HepG2 (cell line): ENCODE results near the gene EGFR. TPM values are rescaled to one million over a fixed set of nuclear protein-coding genes. Genes with fewer than 3 reads are reported as not detected.
A peak's percentile ranks its signal among the peaks of the same experiment; 100 is the strongest.

Source experiments
- ARHGAP35 ChIP-seq: sonication (generic); formaldehyde crosslinking; IDR thresholded peaks from 2 replicates; pipeline ENCODE4 v1.9.0; 2022; ENCODE audit warnings: mild to moderate bottlenecking, inconsistent platforms, moderate library complexity, missing genetic modification reagents, borderline replicate concordance
- ARNT2 ChIP-seq: sonication (generic); formaldehyde crosslinking; IDR thresholded peaks from 2 replicates; pipeline ENCODE4 v1.8.0; 2022; ENCODE audit warnings: mild to moderate bottlenecking, low read depth, missing genetic modification reagents, moderate library complexity
- GABPA ChIP-seq, 2 experiments: IDR thresholded peaks; 2 replicates each; pipeline ENCODE4 v1.6.1; 2011 to 2016; ENCODE audit warnings: low read depth in 2 of 2, low read length in 1 of 2, missing biosample characterization in 1 of 2, missing genetic modification characterization in 1 of 2
- ZFY ChIP-seq: sonication (generic); formaldehyde crosslinking; IDR thresholded peaks from 2 replicates; pipeline ENCODE4 v1.4.0; 2020; ENCODE audit warnings: missing genetic modification reagents
- ZNF30 ChIP-seq: sonication (generic); formaldehyde crosslinking; IDR thresholded peaks from 2 replicates; pipeline ENCODE4 v1.5.0; 2020; ENCODE audit warnings: mild to moderate bottlenecking, missing genetic modification reagents
- ZNF331 ChIP-seq: sonication (generic); formaldehyde crosslinking; IDR thresholded peaks from 2 replicates; pipeline ENCODE4 v1.4.0; 2020; ENCODE audit warnings: missing genetic modification reagents
- ZNF563 ChIP-seq: sonication (generic); formaldehyde crosslinking; IDR thresholded peaks from 2 replicates; pipeline ENCODE4 v1.8.0; 2022; ENCODE audit warnings: mild to moderate bottlenecking, moderate library complexity, missing genetic modification reagents
- ZNF768 ChIP-seq: sonication (generic); formaldehyde crosslinking; IDR thresholded peaks from 2 replicates; pipeline ENCODE4 v1.4.0; 2020; ENCODE audit warnings: missing genetic modification reagents
- polyA plus RNA-seq, 8 experiments: library from polyadenylated mRNA; depleted of rRNA in 3 of 8; stranded (reverse) in 7 of 8; unstranded in 1 of 8; fragments of >200 nt; fragmentation: Illumina TruSeq in 4 of 8; extraction: Trizol in 4 of 8; gene quantifications; 2 replicates each; pipeline versions ENCODE4 v1.2.1 to v1.2.3, GENCODE V29; 2011 to 2016; ENCODE audit warnings: low read depth in 4 of 8, missing spikeins in 1 of 8, mixed read lengths in 1 of 8; ENCODE audit not compliant: insufficient read depth in 1 of 8
- total RNA-seq, 5 experiments: library from RNA; depleted of rRNA; stranded (reverse); fragments of >200 nt; fragmentation: Illumina TruSeq; extraction: Trizol; gene quantifications; 2 replicates each; pipeline ENCODE4 v1.2.3, GENCODE V29; 2016; ENCODE audit warnings: low read depth in 1 of 5
- TF ChIP-seq, protein P1 (sequence below): sonication (generic); formaldehyde crosslinking; IDR thresholded peaks from 2 replicates; pipeline ENCODE4 v1.4.0; 2020; ENCODE audit warnings: missing genetic modification reagents
- TF ChIP-seq, protein P2 (sequence below), 2 experiments: sonication (generic) in 1 of 2; formaldehyde crosslinking in 1 of 2; IDR thresholded peaks; 2 replicates each; pipeline versions ENCODE4 v1.6.1 to v1.9.0; 2014 to 2022; ENCODE audit warnings: antibody characterized with exemption in 1 of 2, borderline replicate concordance in 1 of 2, inconsistent platforms in 1 of 2, low read depth in 1 of 2, missing genetic modification reagents in 1 of 2
- TF ChIP-seq, protein P3 (sequence below): sonication (generic); formaldehyde crosslinking; IDR thresholded peaks from 2 replicates; pipeline ENCODE4 v1.5.0; 2020; ENCODE audit warnings: mild to moderate bottlenecking, missing genetic modification reagents

The EGFR gene
- total and polyA plus RNA-seq, 2 of the 13 experiments (the other 11 are each of a cell fraction or from before 2014, with no cell fraction given), result 7.0 to 10.0 TPM

DNA sequence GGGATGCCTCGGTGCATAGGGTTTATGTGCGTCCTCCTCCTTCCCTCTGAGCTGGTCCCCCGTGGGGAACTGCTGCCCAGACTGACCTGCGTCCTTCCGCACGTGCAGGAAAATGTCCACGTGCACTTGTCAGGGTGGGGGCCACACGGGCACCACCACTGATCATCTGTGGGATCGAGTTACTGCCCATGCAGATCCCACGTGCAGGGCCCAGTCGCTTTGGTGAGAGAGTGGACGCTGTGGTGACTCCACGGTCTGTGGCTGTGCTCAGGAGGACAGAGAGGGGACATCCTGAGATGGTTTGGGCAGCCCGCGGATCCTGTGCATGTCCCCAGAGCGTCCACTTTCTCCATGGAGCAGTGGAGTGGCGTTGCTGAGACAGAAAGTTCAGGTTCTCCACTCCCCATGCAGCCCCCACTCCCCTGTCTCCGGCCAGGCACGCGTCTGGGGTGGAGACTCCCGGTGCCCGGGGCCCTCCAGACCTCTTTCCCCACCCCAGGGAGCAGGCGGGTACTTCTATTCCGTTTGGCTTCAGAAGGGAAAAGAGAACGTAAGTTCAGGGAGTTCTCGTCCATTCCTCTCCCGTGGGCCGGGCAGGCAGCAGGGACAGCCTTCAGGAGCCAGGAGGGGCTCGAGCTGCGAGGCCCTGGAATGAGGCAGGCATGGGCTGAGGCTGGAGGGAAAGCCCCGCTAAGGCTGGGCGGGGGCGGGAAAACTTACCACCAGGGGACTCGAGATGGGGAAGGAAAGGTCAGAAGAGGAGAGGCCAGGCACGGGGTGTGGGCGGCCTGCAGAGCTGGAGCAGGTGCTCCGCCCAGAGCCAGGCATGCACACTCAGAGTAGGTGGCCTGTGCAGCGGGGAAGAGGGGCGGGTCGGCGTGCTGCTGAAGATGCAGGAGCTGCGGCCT, 59.9 kb downstream of the EGFR start (continued):
- TF ChIP-seq ARHGAP35 (peak; percentile 35; the same call in 1 of the 2 replicates), ZNF30 (CRISPR knock-in tag) (peak; percentile 83; the same call in 1 of the 2 replicates), GABPA (IDR thresholded peaks at IDR 0.05; ENCODE audit: low read depth, low read length) (no peak), GABPA (CRISPR knock-in tag; IDR thresholded peaks at IDR 0.05; ENCODE audit: low read depth) (peak; percentile 12; the same call in 1 of the 2 replicates), ZNF331 (CRISPR knock-in tag) (peak; percentile 89), ZNF768 (CRISPR knock-in tag) (peak; percentile 51; the same call in 1 of the 2 replicates), ZNF563 (CRISPR knock-in tag) (peak; percentile 68; the same call in 1 of the 2 replicates), ZFY (CRISPR knock-in tag) (peak; percentile 68), ARNT2 (0 out of 2 replicates have a peak, but pooled peaks have one; percentile 28)
- TF ChIP-seq, protein P1, sequence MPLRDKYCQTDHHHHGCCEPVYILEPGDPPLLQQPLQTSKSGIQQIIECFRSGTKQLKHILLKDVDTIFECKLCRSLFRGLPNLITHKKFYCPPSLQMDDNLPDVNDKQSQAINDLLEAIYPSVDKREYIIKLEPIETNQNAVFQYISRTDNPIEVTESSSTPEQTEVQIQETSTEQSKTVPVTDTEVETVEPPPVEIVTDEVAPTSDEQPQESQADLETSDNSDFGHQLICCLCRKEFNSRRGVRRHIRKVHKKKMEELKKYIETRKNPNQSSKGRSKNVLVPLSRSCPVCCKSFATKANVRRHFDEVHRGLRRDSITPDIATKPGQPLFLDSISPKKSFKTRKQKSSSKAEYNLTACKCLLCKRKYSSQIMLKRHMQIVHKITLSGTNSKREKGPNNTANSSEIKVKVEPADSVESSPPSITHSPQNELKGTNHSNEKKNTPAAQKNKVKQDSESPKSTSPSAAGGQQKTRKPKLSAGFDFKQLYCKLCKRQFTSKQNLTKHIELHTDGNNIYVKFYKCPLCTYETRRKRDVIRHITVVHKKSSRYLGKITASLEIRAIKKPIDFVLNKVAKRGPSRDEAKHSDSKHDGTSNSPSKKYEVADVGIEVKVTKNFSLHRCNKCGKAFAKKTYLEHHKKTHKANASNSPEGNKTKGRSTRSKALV, result 0 out of 2 replicates have a peak, but pooled peaks have one; percentile 47
- TF ChIP-seq, protein P2, sequence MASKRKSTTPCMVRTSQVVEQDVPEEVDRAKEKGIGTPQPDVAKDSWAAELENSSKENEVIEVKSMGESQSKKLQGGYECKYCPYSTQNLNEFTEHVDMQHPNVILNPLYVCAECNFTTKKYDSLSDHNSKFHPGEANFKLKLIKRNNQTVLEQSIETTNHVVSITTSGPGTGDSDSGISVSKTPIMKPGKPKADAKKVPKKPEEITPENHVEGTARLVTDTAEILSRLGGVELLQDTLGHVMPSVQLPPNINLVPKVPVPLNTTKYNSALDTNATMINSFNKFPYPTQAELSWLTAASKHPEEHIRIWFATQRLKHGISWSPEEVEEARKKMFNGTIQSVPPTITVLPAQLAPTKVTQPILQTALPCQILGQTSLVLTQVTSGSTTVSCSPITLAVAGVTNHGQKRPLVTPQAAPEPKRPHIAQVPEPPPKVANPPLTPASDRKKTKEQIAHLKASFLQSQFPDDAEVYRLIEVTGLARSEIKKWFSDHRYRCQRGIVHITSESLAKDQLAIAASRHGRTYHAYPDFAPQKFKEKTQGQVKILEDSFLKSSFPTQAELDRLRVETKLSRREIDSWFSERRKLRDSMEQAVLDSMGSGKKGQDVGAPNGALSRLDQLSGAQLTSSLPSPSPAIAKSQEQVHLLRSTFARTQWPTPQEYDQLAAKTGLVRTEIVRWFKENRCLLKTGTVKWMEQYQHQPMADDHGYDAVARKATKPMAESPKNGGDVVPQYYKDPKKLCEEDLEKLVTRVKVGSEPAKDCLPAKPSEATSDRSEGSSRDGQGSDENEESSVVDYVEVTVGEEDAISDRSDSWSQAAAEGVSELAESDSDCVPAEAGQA (IDR thresholded peaks at IDR 0.05; ENCODE audit: low read depth), result 0 out of 2 replicates have a peak, but pooled peaks have one; percentile 61
- TF ChIP-seq, protein P2 (CRISPR knock-in tag; IDR thresholded peaks at IDR 0.05; ENCODE audit: borderline replicate concordance), result no peak
- TF ChIP-seq, protein P3, sequence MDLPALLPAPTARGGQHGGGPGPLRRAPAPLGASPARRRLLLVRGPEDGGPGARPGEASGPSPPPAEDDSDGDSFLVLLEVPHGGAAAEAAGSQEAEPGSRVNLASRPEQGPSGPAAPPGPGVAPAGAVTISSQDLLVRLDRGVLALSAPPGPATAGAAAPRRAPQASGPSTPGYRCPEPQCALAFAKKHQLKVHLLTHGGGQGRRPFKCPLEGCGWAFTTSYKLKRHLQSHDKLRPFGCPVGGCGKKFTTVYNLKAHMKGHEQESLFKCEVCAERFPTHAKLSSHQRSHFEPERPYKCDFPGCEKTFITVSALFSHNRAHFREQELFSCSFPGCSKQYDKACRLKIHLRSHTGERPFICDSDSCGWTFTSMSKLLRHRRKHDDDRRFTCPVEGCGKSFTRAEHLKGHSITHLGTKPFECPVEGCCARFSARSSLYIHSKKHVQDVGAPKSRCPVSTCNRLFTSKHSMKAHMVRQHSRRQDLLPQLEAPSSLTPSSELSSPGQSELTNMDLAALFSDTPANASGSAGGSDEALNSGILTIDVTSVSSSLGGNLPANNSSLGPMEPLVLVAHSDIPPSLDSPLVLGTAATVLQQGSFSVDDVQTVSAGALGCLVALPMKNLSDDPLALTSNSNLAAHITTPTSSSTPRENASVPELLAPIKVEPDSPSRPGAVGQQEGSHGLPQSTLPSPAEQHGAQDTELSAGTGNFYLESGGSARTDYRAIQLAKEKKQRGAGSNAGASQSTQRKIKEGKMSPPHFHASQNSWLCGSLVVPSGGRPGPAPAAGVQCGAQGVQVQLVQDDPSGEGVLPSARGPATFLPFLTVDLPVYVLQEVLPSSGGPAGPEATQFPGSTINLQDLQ (CRISPR knock-in tag), result 0 out of 2 replicates have a peak, but pooled peaks have one; percentile 29
